HepG2 (cell line): ENCODE results near the gene XPNPEP3. TPM values are rescaled to one million over a fixed set of nuclear protein-coding genes. Genes with fewer than 3 reads are reported as not detected.
A peak's percentile ranks its signal among the peaks of the same experiment; 100 is the strongest.

Source experiments
- FOXK2 ChIP-seq: fragments of 450-650 bp; IDR thresholded peaks from 2 replicates; pipeline ENCODE4 v1.6.1; 2016
- GLI4 ChIP-seq: sonication (generic); formaldehyde crosslinking; IDR thresholded peaks from 2 replicates; pipeline ENCODE4 v1.5.1; 2020; ENCODE audit warnings: missing genetic modification reagents, mild to moderate bottlenecking, moderate library complexity, borderline replicate concordance
- GTF2F1 ChIP-seq: fragments of 150-350 bp; IDR thresholded peaks from 2 replicates; pipeline ENCODE4 v1.6.1; 2014; ENCODE audit warnings: low read length
- KDM6A ChIP-seq: IDR thresholded peaks from 2 replicates; pipeline ENCODE4 v1.6.1; 2016; ENCODE audit warnings: low read depth
- MIER2 ChIP-seq: IDR thresholded peaks from 2 replicates; pipeline ENCODE4 v1.6.1; 2016; ENCODE audit warnings: missing biosample characterization, missing genetic modification reagents
- MTA3 ChIP-seq: sonication (generic); formaldehyde crosslinking; IDR thresholded peaks from 2 replicates; pipeline ENCODE4 v1.4.0; 2020; ENCODE audit warnings: missing genetic modification reagents
- RAD51 ChIP-seq: fragments of 450-650 bp; IDR thresholded peaks from 2 replicates; pipeline ENCODE4 v1.6.1; 2016; ENCODE audit warnings: borderline replicate concordance
- ZBTB7B ChIP-seq: sonication (generic); formaldehyde crosslinking; IDR thresholded peaks from 2 replicates; pipeline ENCODE4 v1.4.0; 2020; ENCODE audit warnings: missing genetic modification reagents
- ZBTB8A ChIP-seq: sonication (generic); formaldehyde crosslinking; IDR thresholded peaks from 2 replicates; pipeline ENCODE4 v1.4.0; 2020; ENCODE audit warnings: mild to moderate bottlenecking, low read depth, missing genetic modification reagents, borderline replicate concordance
- ZNF3 ChIP-seq: IDR thresholded peaks from 2 replicates; pipeline ENCODE4 v1.7.0; 2017; ENCODE audit warnings: inconsistent platforms
- ZNF547 ChIP-seq: sonication (generic); formaldehyde crosslinking; IDR thresholded peaks from 2 replicates; pipeline ENCODE4 v1.5.1; 2020; ENCODE audit warnings: mild to moderate bottlenecking, missing genetic modification reagents
- ZNF883 ChIP-seq: sonication (generic); formaldehyde crosslinking; IDR thresholded peaks from 2 replicates; pipeline ENCODE4 v1.5.1; 2020; ENCODE audit warnings: mild to moderate bottlenecking, missing genetic modification reagents; ENCODE audit errors: not compliant biosample characterization
- ZSCAN12 ChIP-seq: sonication (generic); formaldehyde crosslinking; IDR thresholded peaks from 2 replicates; pipeline ENCODE4 v1.9.0; 2021; ENCODE audit warnings: mild to moderate bottlenecking, missing genetic modification reagents
- polyA plus RNA-seq, 8 experiments: library from polyadenylated mRNA; depleted of rRNA in 3 of 8; stranded (reverse) in 7 of 8; unstranded in 1 of 8; fragments of >200 nt; fragmentation: Illumina TruSeq in 4 of 8; extraction: Trizol in 4 of 8; gene quantifications; 2 replicates each; pipeline versions ENCODE4 v1.2.1 to v1.2.3, GENCODE V29; 2011 to 2016; ENCODE audit warnings: low read depth in 4 of 8, missing spikeins in 1 of 8, mixed read lengths in 1 of 8; ENCODE audit not compliant: insufficient read depth in 1 of 8
- total RNA-seq, 5 experiments: library from RNA; depleted of rRNA; stranded (reverse); fragments of >200 nt; fragmentation: Illumina TruSeq; extraction: Trizol; gene quantifications; 2 replicates each; pipeline ENCODE4 v1.2.3, GENCODE V29; 2016; ENCODE audit warnings: low read depth in 1 of 5
- TF ChIP-seq, protein P1 (sequence below): sonication (generic); formaldehyde crosslinking; IDR thresholded peaks from 2 replicates; pipeline ENCODE4 v1.5.0; 2020; ENCODE audit warnings: mild to moderate bottlenecking, missing genetic modification reagents, borderline replicate concordance
- TF ChIP-seq, protein P2 (sequence below): sonication (generic); formaldehyde crosslinking; IDR thresholded peaks from 2 replicates; pipeline ENCODE4 v1.8.0; 2022; ENCODE audit warnings: mild to moderate bottlenecking, missing genetic modification reagents, moderate library complexity
- TF ChIP-seq, protein P3 (sequence below): sonication (generic); formaldehyde crosslinking; IDR thresholded peaks from 2 replicates; pipeline ENCODE4 v1.5.1; 2020; ENCODE audit warnings: mild to moderate bottlenecking, moderate library complexity, missing genetic modification reagents
- TF ChIP-seq, protein P4 (sequence below): sonication (generic); formaldehyde crosslinking; IDR thresholded peaks from 2 replicates; pipeline ENCODE4 v1.5.1; 2020; ENCODE audit warnings: mild to moderate bottlenecking, missing genetic modification reagents, borderline replicate concordance

Gene XPNPEP3
- total and polyA plus RNA-seq, 2 of the 13 experiments (the other 11 are each of a cell fraction or from before 2014, with no cell fraction given): 10.3 to 14.0 TPM

DNA sequence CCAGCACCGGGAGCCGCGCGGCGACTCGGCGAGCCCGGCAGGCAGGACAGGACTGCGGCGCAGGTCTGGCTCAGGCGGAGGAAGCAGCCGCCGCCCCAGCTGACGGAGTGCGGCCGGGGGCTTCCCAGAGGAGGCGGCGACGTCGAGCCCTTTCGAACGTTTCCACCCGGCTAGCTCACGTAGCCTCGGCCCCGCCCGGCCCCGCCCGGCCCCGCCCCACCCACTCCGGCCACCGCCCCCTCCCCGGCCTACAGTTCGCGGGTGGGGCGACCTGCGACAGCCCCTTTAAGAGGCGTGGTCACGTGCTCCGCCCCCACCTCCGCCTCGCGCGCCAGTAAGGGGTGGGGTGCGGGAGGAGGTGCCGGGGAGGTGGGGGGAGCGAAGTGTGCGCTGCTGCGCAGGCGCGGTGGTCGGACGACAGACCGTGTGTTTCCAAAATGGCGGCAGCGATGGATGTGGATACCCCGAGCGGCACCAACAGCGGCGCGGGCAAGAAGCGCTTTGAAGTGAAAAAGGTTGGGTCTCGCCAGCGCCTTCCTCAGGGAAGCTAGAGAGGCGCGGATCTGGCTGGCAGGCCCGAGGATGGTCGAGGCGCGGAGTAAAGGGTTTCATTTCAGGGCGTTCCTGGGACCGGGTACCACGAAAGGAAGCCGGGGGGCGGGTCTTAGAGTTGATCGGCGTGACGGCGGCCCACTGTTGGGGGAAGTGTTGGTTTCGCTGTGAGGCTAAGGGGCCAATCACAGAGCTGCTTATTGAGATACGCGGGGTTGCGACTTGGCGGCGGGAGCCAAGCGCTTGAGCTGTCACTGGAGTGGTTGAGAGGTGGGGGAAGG is 94.2 kb downstream of the XPNPEP3 start, which contains the start of gene RBX1 (continued):
- TF ChIP-seq, protein P1, sequence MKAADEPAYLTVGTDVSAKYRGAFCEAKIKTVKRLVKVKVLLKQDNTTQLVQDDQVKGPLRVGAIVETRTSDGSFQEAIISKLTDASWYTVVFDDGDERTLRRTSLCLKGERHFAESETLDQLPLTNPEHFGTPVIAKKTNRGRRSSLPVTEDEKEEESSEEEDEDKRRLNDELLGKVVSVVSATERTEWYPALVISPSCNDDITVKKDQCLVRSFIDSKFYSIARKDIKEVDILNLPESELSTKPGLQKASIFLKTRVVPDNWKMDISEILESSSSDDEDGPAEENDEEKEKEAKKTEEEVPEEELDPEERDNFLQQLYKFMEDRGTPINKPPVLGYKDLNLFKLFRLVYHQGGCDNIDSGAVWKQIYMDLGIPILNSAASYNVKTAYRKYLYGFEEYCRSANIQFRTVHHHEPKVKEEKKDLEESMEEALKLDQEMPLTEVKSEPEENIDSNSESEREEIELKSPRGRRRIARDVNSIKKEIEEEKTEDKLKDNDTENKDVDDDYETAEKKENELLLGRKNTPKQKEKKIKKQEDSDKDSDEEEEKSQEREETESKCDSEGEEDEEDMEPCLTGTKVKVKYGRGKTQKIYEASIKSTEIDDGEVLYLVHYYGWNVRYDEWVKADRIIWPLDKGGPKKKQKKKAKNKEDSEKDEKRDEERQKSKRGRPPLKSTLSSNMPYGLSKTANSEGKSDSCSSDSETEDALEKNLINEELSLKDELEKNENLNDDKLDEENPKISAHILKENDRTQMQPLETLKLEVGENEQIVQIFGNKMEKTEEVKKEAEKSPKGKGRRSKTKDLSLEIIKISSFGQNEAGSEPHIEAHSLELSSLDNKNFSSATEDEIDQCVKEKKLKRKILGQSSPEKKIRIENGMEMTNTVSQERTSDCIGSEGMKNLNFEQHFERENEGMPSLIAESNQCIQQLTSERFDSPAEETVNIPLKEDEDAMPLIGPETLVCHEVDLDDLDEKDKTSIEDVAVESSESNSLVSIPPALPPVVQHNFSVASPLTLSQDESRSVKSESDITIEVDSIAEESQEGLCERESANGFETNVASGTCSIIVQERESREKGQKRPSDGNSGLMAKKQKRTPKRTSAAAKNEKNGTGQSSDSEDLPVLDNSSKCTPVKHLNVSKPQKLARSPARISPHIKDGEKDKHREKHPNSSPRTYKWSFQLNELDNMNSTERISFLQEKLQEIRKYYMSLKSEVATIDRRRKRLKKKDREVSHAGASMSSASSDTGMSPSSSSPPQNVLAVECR (CRISPR knock-in tag): peak; percentile 78; the same call in 1 of the 2 replicates
- TF ChIP-seq, protein P2, sequence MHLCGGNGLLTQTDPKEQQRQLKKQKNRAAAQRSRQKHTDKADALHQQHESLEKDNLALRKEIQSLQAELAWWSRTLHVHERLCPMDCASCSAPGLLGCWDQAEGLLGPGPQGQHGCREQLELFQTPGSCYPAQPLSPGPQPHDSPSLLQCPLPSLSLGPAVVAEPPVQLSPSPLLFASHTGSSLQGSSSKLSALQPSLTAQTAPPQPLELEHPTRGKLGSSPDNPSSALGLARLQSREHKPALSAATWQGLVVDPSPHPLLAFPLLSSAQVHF (CRISPR knock-in tag): 0 out of 2 replicates have a peak, but pooled peaks have one; percentile 18
- TF ChIP-seq FOXK2: peak; percentile 55
- no peak for TF ChIP-seq GTF2F1
- TF ChIP-seq ZNF883: peak; percentile 45
- TF ChIP-seq ZNF547: peak; percentile 71; the same call in 1 of the 2 replicates
- no peak for TF ChIP-seq ZBTB8A (CRISPR knock-in tag)
- TF ChIP-seq RAD51: peak; percentile 78
- peak; percentile 37; the same call in 1 of the 2 replicates for TF ChIP-seq MIER2 (CRISPR knock-in tag)
- peak; percentile 39; the same call in 1 of the 2 replicates for TF ChIP-seq GLI4 (CRISPR knock-in tag)
- TF ChIP-seq KDM6A: no peak
- TF ChIP-seq, protein P3, sequence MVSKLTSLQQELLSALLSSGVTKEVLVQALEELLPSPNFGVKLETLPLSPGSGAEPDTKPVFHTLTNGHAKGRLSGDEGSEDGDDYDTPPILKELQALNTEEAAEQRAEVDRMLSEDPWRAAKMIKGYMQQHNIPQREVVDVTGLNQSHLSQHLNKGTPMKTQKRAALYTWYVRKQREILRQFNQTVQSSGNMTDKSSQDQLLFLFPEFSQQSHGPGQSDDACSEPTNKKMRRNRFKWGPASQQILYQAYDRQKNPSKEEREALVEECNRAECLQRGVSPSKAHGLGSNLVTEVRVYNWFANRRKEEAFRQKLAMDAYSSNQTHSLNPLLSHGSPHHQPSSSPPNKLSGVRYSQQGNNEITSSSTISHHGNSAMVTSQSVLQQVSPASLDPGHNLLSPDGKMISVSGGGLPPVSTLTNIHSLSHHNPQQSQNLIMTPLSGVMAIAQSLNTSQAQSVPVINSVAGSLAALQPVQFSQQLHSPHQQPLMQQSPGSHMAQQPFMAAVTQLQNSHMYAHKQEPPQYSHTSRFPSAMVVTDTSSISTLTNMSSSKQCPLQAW (CRISPR knock-in tag): peak; percentile 39; the same call in 1 of the 2 replicates
- no peak for TF ChIP-seq ZNF3 (CRISPR knock-in tag)
- TF ChIP-seq ZSCAN12 (CRISPR knock-in tag): peak; percentile 40; the same call in 1 of the 2 replicates
- TF ChIP-seq MTA3: no peak
- TF ChIP-seq, protein P4, sequence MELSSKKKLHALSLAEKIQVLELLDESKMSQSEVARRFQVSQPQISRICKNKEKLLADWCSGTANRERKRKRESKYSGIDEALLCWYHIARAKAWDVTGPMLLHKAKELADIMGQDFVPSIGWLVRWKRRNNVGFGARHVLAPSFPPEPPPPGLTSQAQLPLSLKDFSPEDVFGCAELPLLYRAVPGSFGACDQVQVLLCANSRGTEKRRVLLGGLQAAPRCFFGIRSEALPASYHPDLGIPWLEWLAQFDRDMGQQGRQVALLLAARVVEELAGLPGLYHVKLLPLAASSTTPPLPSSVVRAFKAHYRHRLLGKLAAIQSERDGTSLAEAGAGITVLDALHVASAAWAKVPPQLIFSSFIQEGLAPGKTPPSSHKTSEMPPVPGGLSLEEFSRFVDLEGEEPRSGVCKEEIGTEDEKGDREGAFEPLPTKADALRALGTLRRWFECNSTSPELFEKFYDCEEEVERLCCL: no peak
- no peak for TF ChIP-seq ZBTB7B (CRISPR knock-in tag)
